ENCODE results near the gene FCMR.

DNA sequence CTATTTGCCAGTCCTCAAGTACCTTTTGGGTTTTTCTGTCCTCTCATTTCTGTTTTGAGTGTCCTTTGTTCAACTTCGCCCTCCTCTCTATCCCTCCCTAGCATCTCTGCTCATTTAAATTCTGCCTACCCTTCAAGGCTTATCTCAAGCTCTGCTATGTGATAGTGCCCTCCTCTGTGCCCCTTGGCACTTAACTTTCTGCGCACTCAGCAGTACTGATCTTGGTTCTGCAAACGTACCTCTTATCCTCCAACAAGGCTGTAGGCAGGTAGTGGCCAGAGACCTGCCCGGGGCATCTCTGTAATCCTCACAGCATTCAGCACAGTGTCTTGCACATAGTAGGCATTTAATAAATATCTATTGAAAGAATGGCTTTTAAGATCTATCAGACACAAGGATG, 61.6 kb downstream of the FCMR start:
- TF ChIP-seq, protein P1, sequence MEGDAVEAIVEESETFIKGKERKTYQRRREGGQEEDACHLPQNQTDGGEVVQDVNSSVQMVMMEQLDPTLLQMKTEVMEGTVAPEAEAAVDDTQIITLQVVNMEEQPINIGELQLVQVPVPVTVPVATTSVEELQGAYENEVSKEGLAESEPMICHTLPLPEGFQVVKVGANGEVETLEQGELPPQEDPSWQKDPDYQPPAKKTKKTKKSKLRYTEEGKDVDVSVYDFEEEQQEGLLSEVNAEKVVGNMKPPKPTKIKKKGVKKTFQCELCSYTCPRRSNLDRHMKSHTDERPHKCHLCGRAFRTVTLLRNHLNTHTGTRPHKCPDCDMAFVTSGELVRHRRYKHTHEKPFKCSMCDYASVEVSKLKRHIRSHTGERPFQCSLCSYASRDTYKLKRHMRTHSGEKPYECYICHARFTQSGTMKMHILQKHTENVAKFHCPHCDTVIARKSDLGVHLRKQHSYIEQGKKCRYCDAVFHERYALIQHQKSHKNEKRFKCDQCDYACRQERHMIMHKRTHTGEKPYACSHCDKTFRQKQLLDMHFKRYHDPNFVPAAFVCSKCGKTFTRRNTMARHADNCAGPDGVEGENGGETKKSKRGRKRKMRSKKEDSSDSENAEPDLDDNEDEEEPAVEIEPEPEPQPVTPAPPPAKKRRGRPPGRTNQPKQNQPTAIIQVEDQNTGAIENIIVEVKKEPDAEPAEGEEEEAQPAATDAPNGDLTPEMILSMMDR (IDR thresholded peaks at IDR 0.05; ENCODE audit: low read length), result no peak
- TF ChIP-seq EZH2phosphoT487 (IDR thresholded peaks at IDR 0.05; ENCODE audit: low read length) (no peak), EZH2 (optimal IDR thresholded peaks at IDR 0.05; ENCODE audit: low read depth, low read length) (no peak)
